ENCODE measurements around the gene C1orf198. TPM values are rescaled to one million over a fixed set of nuclear protein-coding genes. Genes with fewer than 3 reads are reported as not detected.
A peak's percentile ranks its signal among the peaks of the same experiment; 100 is the strongest.

C1orf198 gene
- total and polyA plus RNA-seq, 2 of the 4 experiments (the other 2 are of a cell fraction), result 67.4 to 76.2 TPM

- H3K27ac ChIP-seq (ENCODE audit: insufficient read depth, low read length), result no peak overlapping the region
Observed at GRCh38 chr1:230827081-230827681, 41.1 kb downstream of the C1orf198 start.

More at GRCh38 chr1:230827081-230827681, 41.1 kb downstream of the C1orf198 start:
- H2BK15ac ChIP-seq (ENCODE audit: low read depth, low read length), result no peak overlapping the region
- H3K4me2 ChIP-seq (ENCODE audit: low read depth, low read length), result no peak overlapping the region
- H3K9me3 ChIP-seq (ENCODE audit: control insufficient read depth, insufficient read depth, low read length), result no peaks in the 10 kb centered on the region
- ChIA-PET POLR2A (ENCODE audit: unreplicated experiment) (no interaction called here), CTCF (interaction anchor here (0.7 kb wide), 1 partner anchor 74 kb away, joined by 3 read pairs; no protein-coding TSS in a partner anchor)
- ATAC-seq (ENCODE audit: low read depth), result no peak
- no peak overlapping the region for H4K5ac ChIP-seq (ENCODE audit: low read depth, low read length)
- 49% methylated on average over 6 of the region's 7 CpGs; no CpG with 5 or more reads in 1 of the 2 experiments for WGBS, 2 experiments (ENCODE audit: extremely low coverage in 2 of 2, insufficient read length in 1 of 2)
- no peak overlapping the region for H2BK5ac ChIP-seq (ENCODE audit: low read depth, low read length, poor library complexity, severe bottlenecking)
- H3K79me1 ChIP-seq (ENCODE audit: low read depth in 1 of 2, low read length in 2 of 2), result peaks cover 0 to 3% of the 10 kb centered on the region in 2 experiments; a peak in 3 of 4 replicates
- peaks cover 22% of the 10 kb centered on the region; the same call in 1 of the 2 replicates for H3K9me1 ChIP-seq (ENCODE audit: insufficient read depth, low read length)
- peak overlapping the region; percentile 23 for H2AK9ac ChIP-seq (replicated peaks; ENCODE audit: low read depth, low read length, poor library complexity)
- intact Hi-C loops (cut with micrococcal nuclease) (no loop called here), in situ Hi-C loops (cut with MboI; ENCODE audit: low sequenced_read_pairs) (no loop called here), dilution Hi-C loops (cut with HindIII; ENCODE audit: low sequenced_read_pairs, unreplicated experiment) (no loop called here)
- no peak overlapping the region for H4K8ac ChIP-seq (ENCODE audit: low read depth in 2 of 2, low read length in 2 of 2)
- H2BK20ac ChIP-seq (ENCODE audit: low read depth, low read length), result no peak overlapping the region
- no peak overlapping the region for H3K9ac ChIP-seq (ENCODE audit: low read depth, low read length)
- 0 out of 2 replicates have a peak overlapping the region, but pooled peaks have one; percentile 46 for H3K14ac ChIP-seq (replicated peaks; ENCODE audit: low read depth, low read length)
- H2AFZ ChIP-seq (replicated peaks; ENCODE audit: low read length, poor library complexity), result no peak overlapping the region
- H3K4me3 ChIP-seq (ENCODE audit: insufficient read depth, low read depth, low read length), result no peak overlapping the region
- H3K4ac ChIP-seq (ENCODE audit: low read depth, low read length), result no peak overlapping the region; the same call in 1 of the 2 replicates
- H3K36me3 ChIP-seq (ENCODE audit: control insufficient read depth, insufficient read depth, low read length), result no peaks in the 10 kb centered on the region
- no peak overlapping the region for H3K56ac ChIP-seq (ENCODE audit: extremely low read depth, insufficient read depth, low read length)
- H4K20me1 ChIP-seq (ENCODE audit: insufficient read depth, low read length), result peaks cover 10% of the 10 kb centered on the region; the same call in 1 of the 2 replicates
- DNase-seq, result peak; percentile 41
- no TSS peak for BruUV-seq (replicated peaks)
- H3K23ac ChIP-seq (ENCODE audit: low read depth, low read length), result no peak overlapping the region
- TF ChIP-seq MAFK (IDR thresholded peaks at IDR 0.05; ENCODE audit: low read depth, low read length), result no peak
- TF ChIP-seq RCOR1 (IDR thresholded peaks at IDR 0.05; ENCODE audit: insufficient replicate concordance, low read length), result no peak
- no peak for TF ChIP-seq FOS (IDR thresholded peaks at IDR 0.05; ENCODE audit: low read depth, low read length)
- TF ChIP-seq POLR2A (IDR thresholded peaks at IDR 0.05; ENCODE audit: low read depth, low read length), result no peak
- no peak for TF ChIP-seq USF2 (IDR thresholded peaks at IDR 0.05; ENCODE audit: low read depth, low read length)
- TF ChIP-seq SMC3 (IDR thresholded peaks at IDR 0.05; ENCODE audit: low read depth, low read length), result no peak
- TF ChIP-seq CTCF (conservative IDR thresholded peaks at IDR 0.05; ENCODE audit: low read depth, low read length), result no peak
- no peak for TF ChIP-seq BHLHE40 (IDR thresholded peaks at IDR 0.05; ENCODE audit: low read depth, low read length)
- TF ChIP-seq CHD1 (IDR thresholded peaks at IDR 0.05; ENCODE audit: low read depth, low read length), result no peak
- no peak for TF ChIP-seq NFE2L2 (IDR thresholded peaks at IDR 0.05; ENCODE audit: low read depth, low read length)
- TF ChIP-seq RAD21 (IDR thresholded peaks at IDR 0.05; ENCODE audit: low read length), result no peak
- no peak for TF ChIP-seq RFX5 (IDR thresholded peaks at IDR 0.05; ENCODE audit: low read depth, low read length)
- TF ChIP-seq ELK1 (IDR thresholded peaks at IDR 0.05; ENCODE audit: borderline replicate concordance, low read depth, low read length), result no peak
- TF ChIP-seq MAZ (IDR thresholded peaks at IDR 0.05; ENCODE audit: borderline replicate concordance, low read depth, low read length), result no peak
- TF ChIP-seq CEBPB (IDR thresholded peaks at IDR 0.05; ENCODE audit: low read depth, low read length), result no peak
- no peak overlapping the region; the same call in 1 of the 2 replicates for H2BK120ac ChIP-seq (ENCODE audit: low read depth, low read length)
- H3K18ac ChIP-seq (ENCODE audit: low read depth, low read length), result no peak overlapping the region
- H4K91ac ChIP-seq (ENCODE audit: insufficient read depth, low read depth, low read length), result no peak overlapping the region
- peaks cover 24% of the 10 kb centered on the region for H3K4me1 ChIP-seq (ENCODE audit: control insufficient read depth, insufficient read depth, low read length)
- peak overlapping the region; percentile 27; the same call in 1 of the 2 replicates for H2AK5ac ChIP-seq (ENCODE audit: low read depth, low read length)
- no peaks in the 10 kb centered on the region for H3K27me3 ChIP-seq (ENCODE audit: control insufficient read depth, insufficient read depth, low read length)

Measured in IMR-90 (cell line).